GM12874 (cell line): Measurements from ENCODE around the gene CTSD.

Experiments used
- CTCF ChIP-seq: IDR thresholded peaks from 2 replicates; pipeline ENCODE4 v1.5.1; 2011; ENCODE audit warnings: low read depth, mild to moderate bottlenecking, control low read depth, low read length, moderate library complexity; ENCODE audit not compliant: insufficient read depth

The CTSD gene

GRCh38 chr11:1733716-1734640, 29.7 kb downstream of the CTSD start:
- TF ChIP-seq CTCF = no peak

GRCh38 chr11:1733009-1733715, 30.6 kb downstream of the CTSD start:
- no peak for TF ChIP-seq CTCF

GRCh38 chr11:1732418-1733008, 31.2 kb downstream of the CTSD start:
- no peak for TF ChIP-seq CTCF

- no peak for TF ChIP-seq CTCF
Measured at GRCh38 chr11:1731451-1732059, 32.2 kb downstream of the CTSD start.

- TF ChIP-seq CTCF = no peak
Measured at GRCh38 chr11:1730059-1730629, 33.6 kb downstream of the CTSD start.

- no peak for TF ChIP-seq CTCF
Measured at GRCh38 chr11:1729692-1730011, 34.1 kb downstream of the CTSD start.
